K562 (cell line): Measurements from ENCODE around the gene ANKRD13A. TPM values are rescaled to one million over a fixed set of nuclear protein-coding genes. Genes with fewer than 3 reads are reported as not detected.

Experiments used
- ATAC-seq: fragments of 200-7000 bp; cut with Tn5 transposase; 3 replicates; pipeline ENCODE4 v1.9.1; 2020; ENCODE audit warnings: moderate library complexity
- BruUV-seq: library from RNA; stranded (reverse); fragments of 400-500 nt; replicated peaks from 2 replicates; lab custom pipeline; 2021; lab: Mats Ljungman, UMichigan
- CTCF ChIA-PET: fragments of 300-600 bp; formaldehyde crosslinking; extraction: SDS; loops from one replicate; lab custom pipeline; 2021; ENCODE audit warnings: low intra/inter-chr PET ratio; lab: Yijun Ruan, JAX
- POLR2A ChIA-PET: fragments of 300-600, 350-650 bp; sonication (Branson Sonifier 250); formaldehyde crosslinking; extraction: SDS; loops from one replicate; lab custom pipeline; 2021; ENCODE audit warnings: antibody characterized with exemption, inconsistent platforms; lab: Yijun Ruan, JAX
- DNase-seq, 4 experiments: peaks; one replicate each; pipeline versions ENCODE4 v3.0.0 to v3.0.0-alpha.2; 2011 to 2018; ENCODE audit warnings: low spot score in 3 of 4, mixed read lengths in 3 of 4; ENCODE audit errors: extremely low read depth in 1 of 4
- FAIRE-seq: peaks from 2 replicates; lab custom pipeline; 2011; peaks lifted over from hg19 to GRCh38; lab: Jason Lieb, UNC
- H2AFZ ChIP-seq: 2 replicates; pipeline ENCODE4 v1.6.0; 2011; ENCODE audit warnings: low read depth, low read length, control low read depth, inconsistent platforms
- H3K27ac ChIP-seq: fragments of 200-600 bp; 3 replicates; pipeline ENCODE4 v1.8.0; 2011; ENCODE audit warnings: low read depth, mild to moderate bottlenecking, control low read depth, inconsistent platforms, low read length, moderate library complexity, mixed read lengths; ENCODE audit errors: extremely low read depth
- H3K27me3 ChIP-seq, 2 experiments: fragments of 300-600 bp in 1 of 2; 2 replicates in 1 of 2; 3 replicates in 1 of 2; pipeline versions ENCODE4 v1.6.0 to v1.8.0; 2011; ENCODE audit warnings: inconsistent platforms in 2 of 2, low read length in 2 of 2, mild to moderate bottlenecking in 1 of 2, mixed read lengths in 1 of 2, moderate library complexity in 1 of 2; ENCODE audit not compliant: control insufficient read depth in 2 of 2, insufficient read depth in 2 of 2
- H3K36me3 ChIP-seq: fragments of 300-600 bp; 3 replicates; pipeline ENCODE4 v1.8.0; 2011; ENCODE audit warnings: mild to moderate bottlenecking, low read length, inconsistent platforms; ENCODE audit not compliant: control insufficient read depth, insufficient read depth
- H3K4me1 ChIP-seq, 2 experiments: fragments of 200-600 bp in 1 of 2; replicated peaks in 1 of 2; 2 replicates in 1 of 2; 3 replicates in 1 of 2; pipeline versions ENCODE4 v1.5.1 to v1.8.0; 2011; ENCODE audit warnings: inconsistent platforms in 2 of 2, low read length in 2 of 2, mild to moderate bottlenecking in 1 of 2, mixed read lengths in 1 of 2, moderate library complexity in 1 of 2; ENCODE audit not compliant: control insufficient read depth in 2 of 2, insufficient read depth in 2 of 2
- H3K4me2 ChIP-seq: 2 replicates; pipeline ENCODE4 v1.6.1; 2011; ENCODE audit warnings: low read length, control low read depth, inconsistent platforms, mixed read lengths; ENCODE audit not compliant: insufficient read depth
- H3K4me3 ChIP-seq: fragments of 200-600 bp; sonication (generic), shearing (Covaris generic); 2 replicates; pipeline ENCODE4 v1.5.1; 2016; ENCODE audit warnings: control low read depth, inconsistent platforms
- H3K79me2 ChIP-seq: fragments of 200-600 bp; 3 replicates; pipeline ENCODE4 v1.8.0; 2011; ENCODE audit warnings: low read length, inconsistent platforms; ENCODE audit not compliant: control insufficient read depth, insufficient read depth
- H3K9ac ChIP-seq, 2 experiments: 2 replicates each; pipeline versions ENCODE4 v1.6.0 to v1.6.1; 2011; ENCODE audit warnings: low read depth in 2 of 2, low read length in 2 of 2, control low read depth in 1 of 2, inconsistent platforms in 1 of 2, mild to moderate bottlenecking in 1 of 2, mixed read lengths in 1 of 2; ENCODE audit not compliant: insufficient read depth in 1 of 2
- H3K9me1 ChIP-seq: one replicate; pipeline ENCODE4 v1.6.0; 2011; ENCODE audit warnings: inconsistent platforms, mild to moderate bottlenecking, low read length, moderate library complexity; ENCODE audit not compliant: control insufficient read depth, insufficient read depth
- H3K9me3 ChIP-seq: replicated peaks from 2 replicates; pipeline ENCODE4 v1.5.1; 2011; ENCODE audit warnings: low read depth, low read length, inconsistent platforms; ENCODE audit not compliant: control insufficient read depth, insufficient read depth
- H4K20me1 ChIP-seq: replicated peaks from 2 replicates; pipeline ENCODE4 v1.6.1; 2011; ENCODE audit warnings: low read length, inconsistent platforms, mixed read lengths; ENCODE audit not compliant: control insufficient read depth, insufficient read depth
- CC2D1A ChIP-seq: fragments of 450-650 bp; IDR thresholded peaks from 2 replicates; pipeline ENCODE4 v1.6.1; 2017; ENCODE audit warnings: mild to moderate bottlenecking
- DNMT1 ChIP-seq: fragments of 450-650 bp; IDR thresholded peaks from 2 replicates; pipeline ENCODE4 v1.6.1; 2016; ENCODE audit warnings: antibody characterized with exemption, mild to moderate bottlenecking
- E2F3 ChIP-seq: fragments of 250-450 bp; sonication (Bioruptor Pico); IDR thresholded peaks from 2 replicates; pipeline ENCODE4 v1.4.0; 2020; ENCODE audit warnings: mild to moderate bottlenecking
- HDAC8 ChIP-seq: fragments of 450-650 bp; IDR thresholded peaks from 2 replicates; pipeline ENCODE4 v1.6.1; 2016; ENCODE audit warnings: mild to moderate bottlenecking, missing genetic modification characterization, moderate library complexity, missing compliant biosample characterization
- HNRNPLL ChIP-seq: fragments of 200-400 bp; formaldehyde crosslinking; IDR thresholded peaks from 2 replicates; pipeline ENCODE4 v1.6.1; 2017; ENCODE audit warnings: low read length, low read depth, mild to moderate bottlenecking; ENCODE audit not compliant: poor library complexity, severe bottlenecking
- HNRNPUL1 ChIP-seq: fragments of 200-400 bp; formaldehyde crosslinking; IDR thresholded peaks from 2 replicates; pipeline ENCODE4 v1.6.1; 2017; ENCODE audit warnings: low read length
- SMAD3 ChIP-seq: fragments of 450-650 bp; formaldehyde crosslinking; conservative IDR thresholded peaks from 2 replicates; pipeline ENCODE4 v1.4.0; 2020; ENCODE audit warnings: mild to moderate bottlenecking
- SRSF9 ChIP-seq: fragments of 200-400 bp; formaldehyde crosslinking; IDR thresholded peaks from 2 replicates; pipeline ENCODE4 v1.6.1; 2017; ENCODE audit warnings: low read depth, low read length, borderline replicate concordance
- ZBTB7A ChIP-seq: IDR thresholded peaks from 2 replicates; pipeline ENCODE4 v1.6.1; 2011; ENCODE audit warnings: low read depth, mild to moderate bottlenecking, low read length, moderate library complexity, borderline replicate concordance; ENCODE audit not compliant: control insufficient read depth
- ZEB2 ChIP-seq: fragments of 450-650 bp; IDR thresholded peaks from 2 replicates; pipeline ENCODE4 v1.6.1; 2016
- ZNF707 ChIP-seq: fragments of 250-450 bp; sonication (Bioruptor Pico); conservative IDR thresholded peaks from 2 replicates; pipeline ENCODE4 v1.8.0; 2022; ENCODE audit warnings: inconsistent platforms, mild to moderate bottlenecking, moderate library complexity
- ZNF76 ChIP-seq: fragments of 250-450 bp; sonication (Bioruptor Pico); IDR thresholded peaks from 2 replicates; pipeline ENCODE4 v1.4.0; 2020; ENCODE audit warnings: mild to moderate bottlenecking, moderate library complexity, borderline replicate concordance
- WGBS: fragments of 100-300 bp; shearing (Covaris generic); methylation state at CpG from one replicate; pipeline ENCODE4 v1.1.6; 2016; ENCODE audit warnings: low coverage, mixed read lengths; ENCODE audit not compliant: insufficient coverage; ENCODE audit errors: missing lambda C conversion rate; 5-methylcytosine and 5-hydroxymethylcytosine counted together
- in situ Hi-C: fragments of 300-500 bp; cut with MboI; formaldehyde crosslinking; loops from 4 replicates; pipeline ENCODE4 v1.15.0; 2018; ENCODE audit warnings: inconsistent platforms, mixed read lengths
- intact Hi-C: fragments of 100-400 bp; cut with micrococcal nuclease; formaldehyde crosslinking; loops from 2 replicates; pipeline ENCODE4 v1.14.2; 2022
- polyA plus RNA-seq, 8 experiments: library from polyadenylated mRNA; depleted of rRNA in 4 of 8; stranded (reverse) in 5 of 8; unstranded in 3 of 8; fragments of >200 nt; fragmentation: Nextera tagmentation in 2 of 8; fragmentation: Illumina TruSeq in 1 of 8; extraction: Ambion mirVana in 2 of 8; extraction: Trizol in 1 of 8; gene quantifications; 2 replicates each; pipeline versions ENCODE4 v1.2.1 to v1.2.3, GENCODE V29; 2011 to 2014; ENCODE audit warnings: inconsistent platforms in 1 of 8, missing spikeins in 1 of 8
- total RNA-seq, 7 experiments: library from RNA; depleted of rRNA in 6 of 7; stranded (reverse); fragments of >200 nt in 6 of 7; fragmentation: Illumina TruSeq in 2 of 7; extraction: Trizol in 2 of 7; gene quantifications; 2 replicates each; pipeline versions ENCODE4 v1.2.1 to v1.2.3, GENCODE V29; 2011 to 2021; ENCODE audit warnings: low replicate concordance in 1 of 7
- TF ChIP-seq, protein P1 (sequence below): fragments of 450-650 bp; IDR thresholded peaks from one replicate; pipeline ENCODE4 v1.6.1; 2018; ENCODE audit warnings: mild to moderate bottlenecking, moderate library complexity; ENCODE audit not compliant: partially characterized antibody
- TF ChIP-seq, protein P2 (sequence below): fragments of 450-650 bp; conservative IDR thresholded peaks from 2 replicates; pipeline ENCODE4 v1.6.1; 2016; ENCODE audit warnings: missing genetic modification characterization, low read depth, mild to moderate bottlenecking, missing compliant biosample characterization, moderate library complexity
- TF ChIP-seq, protein P3 (sequence below), 3 experiments: fragments of 200-800 bp in 1 of 3; sonication (Bioruptor generic) in 1 of 3; sonication (generic) in 1 of 3; formaldehyde crosslinking in 1 of 3; IDR thresholded peaks; 2 replicates each; pipeline versions ENCODE4 v1.6.1 to v1.8.0; 2016 to 2022; ENCODE audit warnings: mild to moderate bottlenecking in 2 of 3, missing compliant biosample characterization in 2 of 3, missing genetic modification characterization in 2 of 3, missing genetic modification reagents in 1 of 3
- TF ChIP-seq, protein P4 (sequence below): fragments of 450-650 bp; IDR thresholded peaks from 2 replicates; pipeline ENCODE4 v1.6.1; 2016; ENCODE audit warnings: mild to moderate bottlenecking

The ANKRD13A gene
- total and polyA plus RNA-seq, 9 of the 15 experiments (the other 6 are each of a cell fraction or from before 2014, with no cell fraction given) = 5.0 to 55.0 (median 41.5) TPM

DNA sequence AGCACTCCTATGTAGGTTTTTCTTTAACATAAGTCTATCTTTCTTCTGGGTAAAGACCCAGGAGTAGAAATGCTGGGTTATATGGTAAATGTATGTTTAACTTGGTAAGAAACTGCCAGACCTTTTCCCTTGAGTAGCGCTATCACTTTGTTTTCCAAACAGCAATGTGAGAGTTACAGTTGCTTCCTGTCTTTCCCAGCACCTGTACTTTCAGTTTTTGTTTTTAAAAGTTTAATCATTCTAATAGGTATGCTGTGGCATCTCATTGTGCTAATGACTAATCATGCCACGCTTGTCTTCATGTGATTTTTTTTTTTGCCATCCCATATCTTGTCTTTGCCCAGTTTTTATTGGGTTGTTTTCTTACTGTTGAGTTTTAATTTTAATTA is 31.2 kb upstream of the ANKRD13A start (continued):
- TF ChIP-seq HNRNPUL1 (no peak), SRSF9 (no peak), CC2D1A (no peak)
- TF ChIP-seq, protein P1, sequence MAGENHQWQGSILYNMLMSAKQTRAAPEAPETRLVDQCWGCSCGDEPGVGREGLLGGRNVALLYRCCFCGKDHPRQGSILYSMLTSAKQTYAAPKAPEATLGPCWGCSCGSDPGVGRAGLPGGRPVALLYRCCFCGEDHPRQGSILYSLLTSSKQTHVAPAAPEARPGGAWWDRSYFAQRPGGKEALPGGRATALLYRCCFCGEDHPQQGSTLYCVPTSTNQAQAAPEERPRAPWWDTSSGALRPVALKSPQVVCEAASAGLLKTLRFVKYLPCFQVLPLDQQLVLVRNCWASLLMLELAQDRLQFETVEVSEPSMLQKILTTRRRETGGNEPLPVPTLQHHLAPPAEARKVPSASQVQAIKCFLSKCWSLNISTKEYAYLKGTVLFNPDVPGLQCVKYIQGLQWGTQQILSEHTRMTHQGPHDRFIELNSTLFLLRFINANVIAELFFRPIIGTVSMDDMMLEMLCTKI = no peak
- TF ChIP-seq, protein P2, sequence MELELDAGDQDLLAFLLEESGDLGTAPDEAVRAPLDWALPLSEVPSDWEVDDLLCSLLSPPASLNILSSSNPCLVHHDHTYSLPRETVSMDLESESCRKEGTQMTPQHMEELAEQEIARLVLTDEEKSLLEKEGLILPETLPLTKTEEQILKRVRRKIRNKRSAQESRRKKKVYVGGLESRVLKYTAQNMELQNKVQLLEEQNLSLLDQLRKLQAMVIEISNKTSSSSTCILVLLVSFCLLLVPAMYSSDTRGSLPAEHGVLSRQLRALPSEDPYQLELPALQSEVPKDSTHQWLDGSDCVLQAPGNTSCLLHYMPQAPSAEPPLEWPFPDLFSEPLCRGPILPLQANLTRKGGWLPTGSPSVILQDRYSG (tag) = no peak

DNA sequence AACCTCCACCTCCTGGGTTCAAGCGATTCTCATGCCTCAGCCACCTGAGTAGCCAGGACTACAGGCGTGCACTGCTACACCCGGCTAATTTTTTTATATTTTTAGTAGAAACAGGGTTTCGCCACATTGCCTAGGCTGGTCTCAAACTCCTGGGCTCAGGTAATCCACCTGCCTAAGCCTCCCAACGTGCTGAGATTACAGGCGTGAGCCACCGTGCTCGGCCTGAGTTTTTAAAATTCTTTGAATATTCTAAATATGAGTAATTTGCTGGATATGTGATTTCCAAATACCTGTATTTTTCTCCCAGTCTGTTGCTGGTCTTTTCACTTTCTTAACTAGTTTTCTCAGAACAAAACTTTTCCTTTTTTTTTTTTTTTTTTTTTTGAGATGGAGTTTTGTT is 30.4 kb upstream of the ANKRD13A start:
- no peaks in the 10 kb centered on the region for H3K9me1 ChIP-seq
- TF ChIP-seq ZEB2 = no peak
- TF ChIP-seq, protein P3, sequence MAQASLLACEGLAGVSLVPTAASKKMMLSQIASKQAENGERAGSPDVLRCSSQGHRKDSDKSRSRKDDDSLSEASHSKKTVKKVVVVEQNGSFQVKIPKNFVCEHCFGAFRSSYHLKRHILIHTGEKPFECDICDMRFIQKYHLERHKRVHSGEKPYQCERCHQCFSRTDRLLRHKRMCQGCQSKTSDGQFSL (CRISPR knock-in tag; IDR thresholded peaks at IDR 0.05) = no peak
- TF ChIP-seq, protein P3 (tag; IDR thresholded peaks at IDR 0.05) = no peak
- TF ChIP-seq SMAD3 (CRISPR knock-in tag) = no peak
- no peak for TF ChIP-seq HNRNPLL
- TF ChIP-seq DNMT1 = no peak
- TF ChIP-seq, protein P4, sequence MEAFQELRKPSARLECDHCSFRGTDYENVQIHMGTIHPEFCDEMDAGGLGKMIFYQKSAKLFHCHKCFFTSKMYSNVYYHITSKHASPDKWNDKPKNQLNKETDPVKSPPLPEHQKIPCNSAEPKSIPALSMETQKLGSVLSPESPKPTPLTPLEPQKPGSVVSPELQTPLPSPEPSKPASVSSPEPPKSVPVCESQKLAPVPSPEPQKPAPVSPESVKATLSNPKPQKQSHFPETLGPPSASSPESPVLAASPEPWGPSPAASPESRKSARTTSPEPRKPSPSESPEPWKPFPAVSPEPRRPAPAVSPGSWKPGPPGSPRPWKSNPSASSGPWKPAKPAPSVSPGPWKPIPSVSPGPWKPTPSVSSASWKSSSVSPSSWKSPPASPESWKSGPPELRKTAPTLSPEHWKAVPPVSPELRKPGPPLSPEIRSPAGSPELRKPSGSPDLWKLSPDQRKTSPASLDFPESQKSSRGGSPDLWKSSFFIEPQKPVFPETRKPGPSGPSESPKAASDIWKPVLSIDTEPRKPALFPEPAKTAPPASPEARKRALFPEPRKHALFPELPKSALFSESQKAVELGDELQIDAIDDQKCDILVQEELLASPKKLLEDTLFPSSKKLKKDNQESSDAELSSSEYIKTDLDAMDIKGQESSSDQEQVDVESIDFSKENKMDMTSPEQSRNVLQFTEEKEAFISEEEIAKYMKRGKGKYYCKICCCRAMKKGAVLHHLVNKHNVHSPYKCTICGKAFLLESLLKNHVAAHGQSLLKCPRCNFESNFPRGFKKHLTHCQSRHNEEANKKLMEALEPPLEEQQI = no peak
- TF ChIP-seq ZBTB7A = no peak
- TF ChIP-seq HDAC8 (tag) = no peak
- TF ChIP-seq E2F3 = no peak
- TF ChIP-seq ZNF76 = no peak
- TF ChIP-seq ZNF707 (CRISPR knock-in tag) = no peak
- in situ Hi-C loops = no loop called here
- peaks cover 48% of the 10 kb centered on the region; the same call in 2 of the 3 replicates for H3K36me3 ChIP-seq
- no peaks in the 10 kb centered on the region for H3K4me1 ChIP-seq
- no peak overlapping the region for H3K4me3 ChIP-seq
- ChIA-PET POLR2A (no interaction called here), CTCF (no interaction called here)
- no peak overlapping the region for H3K4me2 ChIP-seq
- ATAC-seq (no peak), DNase-seq (no peak), FAIRE-seq (no peak)
- H3K79me2 ChIP-seq = no peaks in the 10 kb centered on the region
- 95% methylated on average over 8 of the region's 8 CpGs for WGBS
- H4K20me1 ChIP-seq = no peaks in the 10 kb centered on the region
- H3K9me3 ChIP-seq = no peaks in the 10 kb centered on the region
- no TSS peak for BruUV-seq
- H2AFZ ChIP-seq = no peak overlapping the region
- no peak overlapping the region for H3K9ac ChIP-seq
- no peak overlapping the region for H3K27ac ChIP-seq
- no peaks in the 10 kb centered on the region for H3K27me3 ChIP-seq
- intact Hi-C loops = no loop called here
